ENCODE results near the gene MYRIP. TPM values are rescaled to one million over a fixed set of nuclear protein-coding genes. Genes with fewer than 3 reads are reported as not detected.

Gene MYRIP
- total RNA-seq, 4 donors from 2014 or later: 1.4 to 4.4 (median 2.8) TPM

DNA sequence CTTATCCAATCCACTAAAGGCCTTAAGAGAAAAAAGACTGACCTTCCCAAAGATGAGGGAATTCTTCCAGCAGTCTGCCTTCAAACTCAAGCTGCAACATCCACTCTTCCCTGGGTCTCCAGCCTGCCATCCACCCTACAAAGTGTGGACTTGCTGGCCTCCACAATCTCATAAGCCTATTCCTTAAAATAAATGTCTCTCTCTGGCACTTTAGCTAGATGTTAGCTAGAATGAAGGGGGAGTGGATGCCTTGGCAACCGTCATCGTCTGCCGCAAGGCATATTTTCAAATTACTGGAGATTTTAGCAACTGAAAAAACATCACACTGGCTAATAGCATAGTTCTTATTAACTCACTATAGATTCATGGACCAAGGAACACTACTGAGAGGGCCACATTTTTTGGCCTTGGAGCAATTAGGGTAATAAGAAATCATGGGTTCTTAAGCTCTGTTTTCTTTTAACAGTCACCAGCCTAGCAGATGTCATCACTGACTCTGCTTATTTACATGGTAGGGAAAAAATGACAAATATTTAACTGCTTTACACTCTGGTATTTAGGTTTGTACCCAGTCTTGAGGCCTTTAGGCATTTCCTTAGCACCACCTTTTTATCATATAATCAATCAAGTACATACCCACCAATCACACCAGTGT is 245.3 kb downstream of the MYRIP start:
- DNase-seq (ENCODE audit: low spot score in 2 of 2): no peak
- Histone ChIP-seq H3K4me3 (no peak overlapping the region), H3K4me1 (no peaks in the 10 kb centered on the region), H3K9me3 (peaks cover 9% of the 10 kb centered on the region), H3K27me3 (no peaks in the 10 kb centered on the region), H3K36me3 (no peaks in the 10 kb centered on the region), H3K27ac (no peak overlapping the region)
- WGBS: 50% methylated on average over 3 of the region's 3 CpGs
- TF ChIP-seq POLR2A (IDR thresholded peaks at IDR 0.05) (no peak), EP300 (IDR thresholded peaks at IDR 0.05) (no peak), POLR2AphosphoS5 (IDR thresholded peaks at IDR 0.05) (no peak)
- TF ChIP-seq, protein P1, sequence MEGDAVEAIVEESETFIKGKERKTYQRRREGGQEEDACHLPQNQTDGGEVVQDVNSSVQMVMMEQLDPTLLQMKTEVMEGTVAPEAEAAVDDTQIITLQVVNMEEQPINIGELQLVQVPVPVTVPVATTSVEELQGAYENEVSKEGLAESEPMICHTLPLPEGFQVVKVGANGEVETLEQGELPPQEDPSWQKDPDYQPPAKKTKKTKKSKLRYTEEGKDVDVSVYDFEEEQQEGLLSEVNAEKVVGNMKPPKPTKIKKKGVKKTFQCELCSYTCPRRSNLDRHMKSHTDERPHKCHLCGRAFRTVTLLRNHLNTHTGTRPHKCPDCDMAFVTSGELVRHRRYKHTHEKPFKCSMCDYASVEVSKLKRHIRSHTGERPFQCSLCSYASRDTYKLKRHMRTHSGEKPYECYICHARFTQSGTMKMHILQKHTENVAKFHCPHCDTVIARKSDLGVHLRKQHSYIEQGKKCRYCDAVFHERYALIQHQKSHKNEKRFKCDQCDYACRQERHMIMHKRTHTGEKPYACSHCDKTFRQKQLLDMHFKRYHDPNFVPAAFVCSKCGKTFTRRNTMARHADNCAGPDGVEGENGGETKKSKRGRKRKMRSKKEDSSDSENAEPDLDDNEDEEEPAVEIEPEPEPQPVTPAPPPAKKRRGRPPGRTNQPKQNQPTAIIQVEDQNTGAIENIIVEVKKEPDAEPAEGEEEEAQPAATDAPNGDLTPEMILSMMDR (IDR thresholded peaks at IDR 0.05): no peak

DNA sequence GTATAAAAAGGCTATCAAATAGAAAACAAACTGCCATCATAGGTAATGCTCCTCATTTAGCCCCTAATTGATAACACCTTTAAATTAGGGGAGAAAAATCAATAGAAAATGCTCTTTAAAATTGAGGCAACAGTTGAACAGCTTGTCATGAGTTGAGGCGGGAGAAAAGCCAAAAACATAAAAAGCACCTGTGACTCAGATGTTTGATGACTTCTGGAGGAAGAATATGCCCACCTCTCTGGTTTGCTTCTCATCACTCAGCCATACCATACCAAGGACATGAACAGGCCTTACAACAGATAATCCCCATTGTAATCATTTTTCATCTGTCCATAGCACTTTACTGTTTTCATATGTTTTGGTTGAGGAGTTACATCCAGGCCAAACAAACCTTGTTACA is 246.0 kb downstream of the MYRIP start:
- TF ChIP-seq POLR2A (IDR thresholded peaks at IDR 0.05): no peak
- TF ChIP-seq, protein P1 (IDR thresholded peaks at IDR 0.05): no peak
- TF ChIP-seq EP300 (IDR thresholded peaks at IDR 0.05): no peak
- no peak for TF ChIP-seq POLR2AphosphoS5 (IDR thresholded peaks at IDR 0.05)
- H3K4me3 ChIP-seq: no peak overlapping the region
- no peak for DNase-seq (ENCODE audit: low spot score in 2 of 2)
- no peaks in the 10 kb centered on the region for H3K36me3 ChIP-seq
- H3K4me1 ChIP-seq: no peaks in the 10 kb centered on the region
- 60% methylated on average over 1 of the region's 1 CpG for WGBS
- no peak overlapping the region for H3K27ac ChIP-seq
- no peaks in the 10 kb centered on the region for H3K27me3 ChIP-seq
- H3K9me3 ChIP-seq: peaks cover 4% of the 10 kb centered on the region

DNA sequence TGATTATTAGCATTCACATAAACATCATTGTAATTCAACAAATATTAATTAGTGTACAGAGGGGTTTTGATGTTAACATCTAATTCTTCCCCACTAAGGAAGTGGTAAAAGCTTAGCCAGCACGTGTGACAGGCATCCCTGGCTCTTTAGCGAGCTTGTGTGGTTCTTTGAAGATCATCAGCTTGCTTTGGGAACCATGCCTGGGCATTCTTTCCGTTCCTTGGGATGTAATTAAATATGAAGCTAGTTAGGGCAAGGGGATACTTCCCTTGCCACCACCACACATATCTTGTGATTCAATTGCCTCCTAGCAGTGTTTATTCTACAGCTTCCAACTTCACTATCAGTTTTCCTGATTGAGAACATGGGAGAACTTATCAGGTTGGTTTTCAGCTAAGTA is 246.5 kb downstream of the MYRIP start:
- 51% methylated on average over 3 of the region's 3 CpGs for WGBS
- no peak overlapping the region for H3K27ac ChIP-seq
- DNase-seq (ENCODE audit: low spot score in 2 of 2): no peak
- no peak overlapping the region for H3K4me3 ChIP-seq
- no peaks in the 10 kb centered on the region for H3K4me1 ChIP-seq
- no peaks in the 10 kb centered on the region for H3K36me3 ChIP-seq
- no peaks in the 10 kb centered on the region for H3K9me3 ChIP-seq
- TF ChIP-seq, protein P1 (IDR thresholded peaks at IDR 0.05): no peak
- TF ChIP-seq EP300 (IDR thresholded peaks at IDR 0.05) (no peak), POLR2AphosphoS5 (IDR thresholded peaks at IDR 0.05) (no peak), POLR2A (IDR thresholded peaks at IDR 0.05) (no peak)
- H3K27me3 ChIP-seq: no peaks in the 10 kb centered on the region

DNA sequence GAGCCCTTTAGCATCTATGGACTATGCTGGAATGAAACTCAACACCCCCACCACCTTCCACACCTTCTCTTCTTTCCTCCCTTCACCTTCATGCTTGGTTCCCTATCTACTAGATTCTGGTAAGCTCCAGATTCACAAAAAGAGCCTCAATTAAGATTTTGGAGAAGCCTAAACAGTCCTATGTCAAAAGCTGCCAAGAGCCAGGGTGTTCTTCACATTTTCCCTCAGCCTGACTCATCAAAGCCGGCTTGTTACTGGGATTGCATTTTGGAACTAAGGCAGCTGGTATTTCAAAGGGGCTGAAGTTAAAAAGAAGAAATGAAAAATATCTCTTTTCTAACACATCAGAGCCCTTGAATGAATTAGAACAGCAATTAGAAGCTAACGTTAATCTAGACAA is 247.7 kb downstream of the MYRIP start:
- whole genome bisulfite sequencing: 51% methylated on average over 2 of the region's 2 CpGs
- DNase-seq (ENCODE audit: low spot score in 2 of 2): no peak
- Histone ChIP-seq H3K9me3 (no peaks in the 10 kb centered on the region), H3K36me3 (no peaks in the 10 kb centered on the region), H3K4me3 (no peak overlapping the region), H3K27me3 (no peaks in the 10 kb centered on the region), H3K4me1 (no peaks in the 10 kb centered on the region), H3K27ac (no peak overlapping the region)
- TF ChIP-seq EP300 (IDR thresholded peaks at IDR 0.05) (no peak), POLR2AphosphoS5 (IDR thresholded peaks at IDR 0.05) (no peak), POLR2A (IDR thresholded peaks at IDR 0.05) (no peak)

DNA sequence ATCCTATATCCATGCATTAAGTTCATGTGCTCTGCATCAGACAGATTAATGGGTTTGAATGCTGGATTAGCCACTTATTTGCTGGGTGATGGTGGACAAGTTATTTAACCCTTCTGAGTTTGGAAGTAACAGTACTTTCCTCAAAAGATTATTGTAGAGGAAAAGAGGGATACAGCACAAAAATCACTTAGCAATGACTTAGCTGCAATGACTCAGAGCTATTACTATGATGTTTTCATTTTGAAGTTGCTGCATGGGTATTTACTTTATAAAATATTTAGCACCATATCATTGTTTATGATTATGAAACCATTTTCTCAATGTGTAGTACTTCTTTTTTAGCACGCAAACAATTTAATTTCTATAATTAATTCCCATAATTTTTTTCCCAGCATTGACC is 248.4 kb downstream of the MYRIP start:
- 96% methylated on average over 1 of the region's 1 CpG for WGBS
- no peak overlapping the region for H3K27ac ChIP-seq
- no peaks in the 10 kb centered on the region for H3K27me3 ChIP-seq
- H3K4me1 ChIP-seq: no peaks in the 10 kb centered on the region
- no peak for DNase-seq (ENCODE audit: low spot score in 2 of 2)
- H3K9me3 ChIP-seq: no peaks in the 10 kb centered on the region
- TF ChIP-seq, protein P1 (IDR thresholded peaks at IDR 0.05): no peak
- TF ChIP-seq POLR2A (IDR thresholded peaks at IDR 0.05): no peak
- no peak for TF ChIP-seq EP300 (IDR thresholded peaks at IDR 0.05)
- TF ChIP-seq POLR2AphosphoS5 (IDR thresholded peaks at IDR 0.05): no peak
- H3K36me3 ChIP-seq: no peaks in the 10 kb centered on the region
- no peak overlapping the region for H3K4me3 ChIP-seq

DNA sequence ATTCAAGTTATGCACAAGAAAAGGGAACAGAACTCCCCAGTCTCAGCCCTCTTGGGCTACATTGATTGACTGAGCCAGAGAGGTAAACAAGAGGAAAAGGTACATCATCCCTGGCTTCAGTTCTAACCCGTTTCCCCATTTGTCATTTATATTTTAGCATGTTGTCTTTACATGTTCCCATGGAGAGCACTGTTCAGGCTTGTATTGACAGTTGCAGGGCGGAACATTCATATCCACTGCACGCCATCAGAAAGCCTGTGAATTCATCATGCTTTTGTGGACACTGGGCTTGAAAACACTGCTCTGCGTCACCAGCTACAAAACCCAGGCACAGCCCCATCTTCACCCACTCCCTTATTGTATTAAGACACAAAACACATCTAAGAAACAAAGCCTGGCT is 259.2 kb downstream of the MYRIP start:
- H3K4me1 ChIP-seq: no peaks in the 10 kb centered on the region
- no peak for DNase-seq (ENCODE audit: low spot score in 2 of 2)
- peak overlapping the region; percentile 59 for H3K27ac ChIP-seq
- no peaks in the 10 kb centered on the region for H3K27me3 ChIP-seq
- H3K9me3 ChIP-seq: no peaks in the 10 kb centered on the region
- WGBS: 40% methylated on average over 4 of the region's 4 CpGs
- no peak overlapping the region for H3K4me3 ChIP-seq
- no peak for TF ChIP-seq EP300 (IDR thresholded peaks at IDR 0.05)
- H3K36me3 ChIP-seq: no peaks in the 10 kb centered on the region

Measured in suprapubic skin (tissue), 4 donors.